Neural progenitor cell (in vitro differentiated cells): ENCODE data around the gene LY6G6F. TPM values are rescaled to one million over a fixed set of nuclear protein-coding genes. Genes with fewer than 3 reads are reported as not detected.
A peak's percentile ranks its signal among the peaks of the same experiment; 100 is the strongest.

Source experiments
- DNase-seq: peaks from one replicate; pipeline ENCODE4 v3.0.0-alpha.2; 2016; ENCODE audit warnings: low spot score
- H2AFZ ChIP-seq: fragments of 200-600 bp; sonication (generic); replicated peaks from 2 replicates; pipeline ENCODE4 v1.6.1; 2016; ENCODE audit warnings: antibody characterized with exemption
- H3F3A ChIP-seq: fragments of 200-600 bp; sonication (generic); 2 replicates; pipeline ENCODE4 v1.6.1; 2016; ENCODE audit warnings: antibody characterized with exemption, low read depth
- H3K27ac ChIP-seq: fragments of 200-600 bp; sonication (generic); 2 replicates; pipeline ENCODE4 v1.5.1; 2016; ENCODE audit warnings: mild to moderate bottlenecking
- H3K27me3 ChIP-seq: fragments of 200-600 bp; sonication (generic); 2 replicates; pipeline ENCODE4 v1.6.1; 2016; ENCODE audit warnings: mild to moderate bottlenecking, moderate library complexity
- H3K36me3 ChIP-seq: fragments of 200-600 bp; sonication (generic); 2 replicates; pipeline ENCODE4 v1.5.1; 2016
- H3K4me1 ChIP-seq: fragments of 200-600 bp; sonication (generic); 2 replicates; pipeline ENCODE4 v1.6.1; 2016; ENCODE audit warnings: mixed run types
- H3K4me2 ChIP-seq: fragments of 200-600 bp; sonication (generic); 2 replicates; pipeline ENCODE4 v1.6.1; 2016
- H3K4me3 ChIP-seq: fragments of 200-600 bp; sonication (generic); 2 replicates; pipeline ENCODE4 v1.5.1; 2016
- H3K79me2 ChIP-seq: fragments of 200-600 bp; sonication (generic); 2 replicates; pipeline ENCODE4 v1.6.1; 2016; ENCODE audit warnings: low read depth
- H3K9ac ChIP-seq: fragments of 200-600 bp; sonication (generic); 2 replicates; pipeline ENCODE4 v1.6.1; 2016
- H3K9me3 ChIP-seq: fragments of 200-600 bp; sonication (generic); 2 replicates; pipeline ENCODE4 v1.5.1; 2016; ENCODE audit warnings: low read depth
- H4K20me1 ChIP-seq: fragments of 200-600 bp; sonication (generic); 2 replicates; pipeline ENCODE4 v1.6.1; 2016; ENCODE audit warnings: low read depth
- H3K27ac Mint-ChIP-seq: 3 replicates; pipeline ENCODE4 v1.8.0; 2021; ENCODE audit warnings: mixed read lengths
- H3K27me3 Mint-ChIP-seq: 2 replicates; pipeline ENCODE4 v1.8.0; 2022; ENCODE audit warnings: low read depth, mild to moderate bottlenecking, inconsistent platforms, moderate library complexity, mixed read lengths; ENCODE audit not compliant: insufficient read depth
- H3K36me3 Mint-ChIP-seq: 3 replicates; pipeline ENCODE4 v1.8.0; 2021; ENCODE audit warnings: mixed read lengths
- H3K4me1 Mint-ChIP-seq: 3 replicates; pipeline ENCODE4 v1.8.0; 2021; ENCODE audit warnings: mixed read lengths
- H3K4me3 Mint-ChIP-seq: 3 replicates; pipeline ENCODE4 v1.8.0; 2021; ENCODE audit warnings: mild to moderate bottlenecking, moderate library complexity, mixed read lengths
- H3K9me3 Mint-ChIP-seq: 3 replicates; pipeline ENCODE4 v1.8.0; 2020; ENCODE audit warnings: mixed read lengths
- EZH2 ChIP-seq: fragments of 200-600 bp; sonication (generic); IDR thresholded peaks from 2 replicates; pipeline ENCODE4 v1.6.1; 2017; ENCODE audit warnings: antibody characterized with exemption, mild to moderate bottlenecking, moderate library complexity
- EZH2phosphoT487 ChIP-seq: fragments of 200-600 bp; sonication (generic); IDR thresholded peaks from 2 replicates; pipeline ENCODE4 v1.6.1; 2017; ENCODE audit warnings: antibody characterized with exemption
- total RNA-seq: library from RNA; depleted of rRNA; stranded (reverse); fragments of >200 nt; gene quantifications from 2 replicates; pipeline ENCODE4 v1.2.3, GENCODE V29; 2015; ENCODE audit warnings: low replicate concordance
- TF ChIP-seq, protein P1 (sequence below): fragments of 200-600 bp; sonication (generic); IDR thresholded peaks from 2 replicates; pipeline ENCODE4 v1.5.1; 2017; ENCODE audit warnings: antibody characterized with exemption, mild to moderate bottlenecking

LY6G6F gene
- total RNA-seq, 1 donor from 2014 or later = not detected

DNA sequence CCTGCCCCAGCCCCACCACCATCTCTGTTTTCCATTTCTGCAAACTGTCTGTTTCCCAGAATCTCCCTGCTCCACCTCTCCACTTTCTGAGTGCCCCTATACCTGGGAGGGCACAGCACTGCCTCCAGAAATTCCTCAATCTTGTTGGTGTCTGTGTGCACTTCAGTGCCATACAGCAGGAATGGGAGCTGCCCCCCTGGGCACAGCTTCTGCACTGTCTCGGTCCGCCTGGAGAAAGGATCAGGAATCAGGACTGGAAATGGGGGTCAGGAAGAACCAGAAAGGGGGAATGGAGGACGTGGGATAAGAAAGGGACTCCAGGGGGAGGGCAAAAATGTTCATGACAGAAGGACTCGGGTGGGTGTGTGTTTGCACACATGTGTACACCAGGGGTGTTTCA lies 27.1 kb downstream of the LY6G6F start:
- Histone ChIP-seq H3K27ac (no peak overlapping the region), H3K79me2 (peaks cover 42% of the 10 kb centered on the region), H2AFZ (no peak overlapping the region), H3K4me2 (no peak overlapping the region), H3K4me3 (no peak overlapping the region), H3K27me3 (no peaks in the 10 kb centered on the region), H3K9ac (no peak overlapping the region), H3K9me3 (no peaks in the 10 kb centered on the region), H4K20me1 (peaks cover 26% of the 10 kb centered on the region), H3K4me1 (peaks cover 29% of the 10 kb centered on the region), H3K36me3 (peaks cover 5% of the 10 kb centered on the region), H3F3A (peaks cover 77% of the 10 kb centered on the region)
- Mint-ChIP-seq H3K27ac (no peak overlapping the region), H3K27me3 (no peaks in the 10 kb centered on the region), H3K4me3 (peak overlapping the region; percentile 94), H3K36me3 (peaks cover 24% of the 10 kb centered on the region), H3K4me1 (peaks cover 61% of the 10 kb centered on the region), H3K9me3 (no peaks in the 10 kb centered on the region)
- no peak for DNase-seq
- TF ChIP-seq EZH2phosphoT487 (no peak), EZH2 (no peak)
- TF ChIP-seq, protein P1, sequence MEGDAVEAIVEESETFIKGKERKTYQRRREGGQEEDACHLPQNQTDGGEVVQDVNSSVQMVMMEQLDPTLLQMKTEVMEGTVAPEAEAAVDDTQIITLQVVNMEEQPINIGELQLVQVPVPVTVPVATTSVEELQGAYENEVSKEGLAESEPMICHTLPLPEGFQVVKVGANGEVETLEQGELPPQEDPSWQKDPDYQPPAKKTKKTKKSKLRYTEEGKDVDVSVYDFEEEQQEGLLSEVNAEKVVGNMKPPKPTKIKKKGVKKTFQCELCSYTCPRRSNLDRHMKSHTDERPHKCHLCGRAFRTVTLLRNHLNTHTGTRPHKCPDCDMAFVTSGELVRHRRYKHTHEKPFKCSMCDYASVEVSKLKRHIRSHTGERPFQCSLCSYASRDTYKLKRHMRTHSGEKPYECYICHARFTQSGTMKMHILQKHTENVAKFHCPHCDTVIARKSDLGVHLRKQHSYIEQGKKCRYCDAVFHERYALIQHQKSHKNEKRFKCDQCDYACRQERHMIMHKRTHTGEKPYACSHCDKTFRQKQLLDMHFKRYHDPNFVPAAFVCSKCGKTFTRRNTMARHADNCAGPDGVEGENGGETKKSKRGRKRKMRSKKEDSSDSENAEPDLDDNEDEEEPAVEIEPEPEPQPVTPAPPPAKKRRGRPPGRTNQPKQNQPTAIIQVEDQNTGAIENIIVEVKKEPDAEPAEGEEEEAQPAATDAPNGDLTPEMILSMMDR = no peak

DNA sequence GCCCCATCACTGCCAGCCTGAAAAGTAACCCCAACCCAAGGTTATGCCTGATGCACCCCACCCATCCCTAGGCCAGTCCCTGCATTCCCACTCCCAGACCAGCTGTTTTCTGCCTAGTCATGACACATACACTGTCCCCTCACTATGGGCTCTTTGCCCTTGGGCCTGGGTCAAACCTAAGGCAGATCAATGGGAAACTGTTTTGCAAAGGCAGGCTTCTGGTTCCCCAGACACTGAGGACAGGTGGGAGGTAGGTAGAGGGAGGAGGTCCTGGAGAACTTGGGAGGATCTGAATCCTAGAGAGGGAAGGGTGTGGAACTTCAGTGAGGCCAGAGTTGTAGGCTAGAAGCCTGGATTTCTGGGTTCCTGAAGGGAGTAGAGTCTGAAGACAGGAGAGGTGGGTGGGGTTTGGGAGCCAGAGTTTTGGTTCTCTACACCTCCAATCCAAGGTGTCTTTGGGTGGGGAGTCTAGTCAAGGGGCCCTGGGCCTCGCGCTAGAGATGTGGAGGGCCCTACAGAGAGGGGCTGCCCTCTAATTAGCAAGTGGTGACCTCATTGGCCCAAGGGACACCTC lies 27.7 kb downstream of the LY6G6F start:
- H3K4me1 Mint-ChIP-seq = peaks cover 61% of the 10 kb centered on the region
- no peak for TF ChIP-seq EZH2
- TF ChIP-seq, protein P1 = no peak
- TF ChIP-seq EZH2phosphoT487 = no peak
- H4K20me1 ChIP-seq = peaks cover 21% of the 10 kb centered on the region
- no peak overlapping the region for H3K27ac ChIP-seq
- no peaks in the 10 kb centered on the region for H3K9me3 ChIP-seq
- H3F3A ChIP-seq = peaks cover 75% of the 10 kb centered on the region
- H3K4me3 Mint-ChIP-seq = peak overlapping the region; percentile 94
- H2AFZ ChIP-seq = no peak overlapping the region
- no peak for DNase-seq
- no peak overlapping the region for H3K9ac ChIP-seq
- peak overlapping the region; percentile 99 for H3K4me2 ChIP-seq
- H3K27me3 ChIP-seq = no peaks in the 10 kb centered on the region
- H3K27ac Mint-ChIP-seq = peak overlapping the region; percentile 75
- no peaks in the 10 kb centered on the region for H3K27me3 Mint-ChIP-seq
- H3K4me1 ChIP-seq = peaks cover 33% of the 10 kb centered on the region
- no peaks in the 10 kb centered on the region for H3K9me3 Mint-ChIP-seq
- peaks cover 5% of the 10 kb centered on the region for H3K36me3 ChIP-seq
- peak overlapping the region; percentile 92 for H3K4me3 ChIP-seq
- H3K79me2 ChIP-seq = peaks cover 36% of the 10 kb centered on the region
- peaks cover 21% of the 10 kb centered on the region for H3K36me3 Mint-ChIP-seq

DNA sequence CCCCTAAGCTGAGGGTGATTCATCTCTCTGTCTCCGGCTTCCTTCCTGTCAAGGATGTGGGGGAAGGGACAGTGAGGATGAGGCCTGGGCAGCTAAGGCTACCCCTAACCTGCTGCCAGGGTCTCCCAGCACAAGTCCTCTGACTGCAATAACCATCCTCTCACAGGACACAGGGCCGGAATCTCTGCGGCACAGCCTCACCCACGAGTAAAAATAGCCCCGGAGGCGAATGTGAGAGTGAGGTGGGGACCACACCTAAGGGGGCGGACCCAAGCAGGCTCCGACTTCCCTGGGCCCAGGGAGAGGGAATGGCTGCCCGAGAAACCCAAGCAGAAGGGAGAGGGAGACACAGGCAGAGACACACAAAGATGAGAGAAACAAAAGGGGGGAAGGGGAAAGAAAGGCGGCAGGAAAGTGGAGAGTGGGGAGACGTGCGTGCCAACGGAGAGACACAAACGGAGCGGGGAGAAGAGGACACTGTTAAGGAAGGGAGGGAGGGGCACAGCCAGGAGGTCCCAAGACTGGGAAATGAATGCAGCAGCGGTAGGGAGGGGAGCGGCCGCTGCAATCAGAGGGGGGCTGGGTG lies 28.2 kb downstream of the LY6G6F start:
- Histone ChIP-seq H3K9ac (peak overlapping the region; percentile 67), H3K79me2 (peaks cover 36% of the 10 kb centered on the region), H3K27ac (peak overlapping the region; percentile 16), H2AFZ (no peak overlapping the region), H3K27me3 (no peaks in the 10 kb centered on the region), H3K4me1 (peaks cover 34% of the 10 kb centered on the region), H3F3A (peaks cover 71% of the 10 kb centered on the region), H3K9me3 (no peaks in the 10 kb centered on the region), H3K36me3 (peaks cover 5% of the 10 kb centered on the region), H3K4me2 (peak overlapping the region; percentile 99), H4K20me1 (peaks cover 21% of the 10 kb centered on the region), H3K4me3 (peak overlapping the region; percentile 92)
- peak; percentile 53 for DNase-seq
- peak overlapping the region; percentile 94 for H3K4me3 Mint-ChIP-seq
- no peaks in the 10 kb centered on the region for H3K9me3 Mint-ChIP-seq
- H3K36me3 Mint-ChIP-seq = peaks cover 21% of the 10 kb centered on the region
- H3K27me3 Mint-ChIP-seq = peaks cover 2% of the 10 kb centered on the region
- H3K4me1 Mint-ChIP-seq = peaks cover 66% of the 10 kb centered on the region
- H3K27ac Mint-ChIP-seq = peak overlapping the region; percentile 100
- TF ChIP-seq EZH2 (no peak), EZH2phosphoT487 (no peak)
- TF ChIP-seq, protein P1 = no peak
